Ovary (tissue), 9 donors: ENCODE data around the gene HDDC3. TPM values are rescaled to one million over a fixed set of nuclear protein-coding genes. Genes with fewer than 3 reads are reported as not detected.

Experiments used
- DNase-seq, 5 donors: peaks; one replicate each; pipeline ENCODE4 v3.0.0-alpha.2; 2019 to 2020
- H3K27ac ChIP-seq, 2 donors: fragments of 200-600 bp; one replicate each; pipeline versions ENCODE4 v1.5.1 to v1.8.0; 2019 to 2022
- H3K27me3 ChIP-seq: fragments of 200-600 bp; one replicate; pipeline ENCODE4 v1.8.0; 2022
- H3K36me3 ChIP-seq: fragments of 200-600 bp; sonication (generic); one replicate; pipeline ENCODE4 v1.5.1; 2019
- H3K4me1 ChIP-seq: one replicate; pipeline ENCODE4 v1.8.1; 2013; ENCODE audit warnings: mild to moderate bottlenecking, moderate library complexity; ENCODE audit not compliant: insufficient read depth
- H3K4me3 ChIP-seq: fragments of 200-600 bp; sonication (generic); one replicate; pipeline ENCODE4 v1.5.1; 2017
- H3K9me3 ChIP-seq, 2 donors: fragments of 200-600 bp in 1 of 2; sonication (generic) in 1 of 2; one replicate each; pipeline versions ENCODE4 v1.5.1 to v1.8.1; 2013 to 2019; ENCODE audit warnings: mild to moderate bottlenecking in 1 of 2, moderate library complexity in 1 of 2
- CTCF ChIP-seq, 3 donors: fragments of 450-650 bp in 2 of 3; fragments of 200-600 bp in 1 of 3; IDR thresholded peaks; one replicate each; pipeline versions ENCODE4 v1.5.1 to v1.8.0; 2016 to 2022; ENCODE audit warnings: antibody characterized with exemption in 3 of 3, mild to moderate bottlenecking in 1 of 3
- EP300 ChIP-seq: sonication (generic); formaldehyde crosslinking; IDR thresholded peaks from one replicate; pipeline ENCODE4 v1.6.1; 2017; ENCODE audit warnings: antibody characterized with exemption
- POLR2A ChIP-seq: fragments of 450-650 bp; IDR thresholded peaks from one replicate; pipeline ENCODE4 v1.6.1; 2017; ENCODE audit warnings: antibody characterized with exemption, mild to moderate bottlenecking, moderate library complexity
- WGBS, 3 donors: extraction: QIAGEN DNeasy Blood & Tissue Kit in 1 of 3; methylation state at CpG; one replicate each; pipeline versions ENCODE4 v1.1.5 to v1.1.7; 2013 to 2017; 5-methylcytosine and 5-hydroxymethylcytosine counted together
- intact Hi-C, 4 donors: fragments of 100-400 bp; cut with DNase I; formaldehyde crosslinking; loops; one replicate each; pipeline versions ENCODE4 v1.11.0 to v1.15.1; 2022 to 2023
- polyA plus RNA-seq, 2 donors: library from polyadenylated mRNA; stranded (reverse); fragments of 200-250 nt in 1 of 2; fragments of 350-450 nt in 1 of 2; fragmentation: Illumina TruSeq in 1 of 2; extraction: RNeasy Lipid Tissue Mini Kit (QIAGEN cat#74804) in 1 of 2; gene quantifications; one replicate each; pipeline ENCODE4 v1.2.3, GENCODE V29; 2013 to 2014
- total RNA-seq, 7 donors: library from RNA; depleted of rRNA in 2 of 7; stranded (reverse); fragments of >200 nt in 2 of 7; fragmentation: NEBNext Ultra II Directional in 3 of 7; extraction: Animal tissue kit (Norgen Biotek cat#: 25700) in 3 of 7; gene quantifications; one replicate each; pipeline versions ENCODE4 v1.1.0 to v1.2.4, GENCODE V29; 2016 to 2023
- donor health status: DM: no; HTN: no; CAD: no; lungs with moderate emphysema.
- donor health status: DM: no; HTN: no; CAD: no.
- donor health status: Bipolar disorder and iron deficiency.
- donor health status: DM: yes; HTN: yes; CAD: no.
- donor health status: DM: no; HTN: no; CAD: no.
- donor health status: DM: yes; HTN: yes; CAD: no.

HDDC3 gene
- total and polyA plus RNA-seq, 9 donors = 11.7 to 17.2 (median 13.2) TPM

GRCh38 chr15:90974216-90974615 lies 41.9 kb upstream of the HDDC3 start:
- Histone ChIP-seq H3K27ac (no peak overlapping the region), H3K9me3 (no peaks in the 10 kb centered on the region), H3K4me3 (no peak overlapping the region), H3K4me1 (no peaks in the 10 kb centered on the region), H3K36me3 (no peaks in the 10 kb centered on the region), H3K27me3 (no peaks in the 10 kb centered on the region)
- intact Hi-C loops = no loop called here
- whole genome bisulfite sequencing, 3 donors = 91 to 97% (median 93%) methylated on average over 20 to 21 of the region's 21 CpGs
- no peak for DNase-seq
- no peak for TF ChIP-seq CTCF (IDR thresholded peaks at IDR 0.05)
- no peak for TF ChIP-seq EP300
- TF ChIP-seq POLR2A = no peak

GRCh38 chr15:90972133-90972532 lies 39.8 kb upstream of the HDDC3 start:
- intact Hi-C loops = no loop called here
- TF ChIP-seq CTCF (IDR thresholded peaks at IDR 0.05) (no peak), POLR2A (no peak), EP300 (no peak)
- no peak overlapping the region for H3K4me3 ChIP-seq

GRCh38 chr15:90970274-90970673 lies 37.9 kb upstream of the HDDC3 start:
- H3K4me3 ChIP-seq = no peak overlapping the region
- H3K4me1 ChIP-seq = no peaks in the 10 kb centered on the region
- H3K27ac ChIP-seq = no peak overlapping the region
- TF ChIP-seq EP300 (no peak), CTCF (IDR thresholded peaks at IDR 0.05) (no peak), POLR2A (no peak)
- H3K36me3 ChIP-seq = no peaks in the 10 kb centered on the region
- DNase-seq = no peak
- H3K9me3 ChIP-seq = no peaks in the 10 kb centered on the region
- 84 to 91% (median 87%) methylated on average over 7 of the region's 7 CpGs for WGBS, 3 donors
- no peaks in the 10 kb centered on the region for H3K27me3 ChIP-seq
- intact Hi-C loops = no loop called here

More at GRCh38 chr15:90972133-90972532, 39.8 kb upstream of the HDDC3 start:
- Histone ChIP-seq H3K36me3 (no peaks in the 10 kb centered on the region), H3K27me3 (no peaks in the 10 kb centered on the region), H3K4me1 (no peaks in the 10 kb centered on the region), H3K9me3 (no peaks in the 10 kb centered on the region), H3K27ac (no peak overlapping the region)
- no peak for DNase-seq
- 83 to 97% (median 87%) methylated on average over 5 of the region's 5 CpGs for WGBS, 3 donors

GRCh38 chr15:90968434-90968833 lies 36.1 kb upstream of the HDDC3 start:
- TF ChIP-seq POLR2A (no peak), EP300 (no peak), CTCF (IDR thresholded peaks at IDR 0.05) (no peak)
- intact Hi-C loops = no loop called here
- no peak overlapping the region for H3K4me3 ChIP-seq
- no peaks in the 10 kb centered on the region for H3K4me1 ChIP-seq
- no peaks in the 10 kb centered on the region for H3K36me3 ChIP-seq
- no peaks in the 10 kb centered on the region for H3K9me3 ChIP-seq
- WGBS, 3 donors = 93 to 98% (median 95%) methylated on average over 1 of the region's 1 CpG
- DNase-seq = no peak
- no peaks in the 10 kb centered on the region for H3K27me3 ChIP-seq
- no peak overlapping the region for H3K27ac ChIP-seq

GRCh38 chr15:90967206-90967605 lies 34.9 kb upstream of the HDDC3 start:
- Histone ChIP-seq H3K27ac (no peak overlapping the region), H3K27me3 (no peaks in the 10 kb centered on the region), H3K9me3 (no peaks in the 10 kb centered on the region), H3K36me3 (no peaks in the 10 kb centered on the region), H3K4me3 (no peak overlapping the region), H3K4me1 (no peaks in the 10 kb centered on the region)
- intact Hi-C loops = no loop called here
- TF ChIP-seq EP300 = no peak
- no peak for TF ChIP-seq CTCF (IDR thresholded peaks at IDR 0.05)
- TF ChIP-seq POLR2A = no peak
- DNase-seq = no peak
- 90 to 94% (median 92%) methylated on average over 5 of the region's 5 CpGs for WGBS, 3 donors
